ENCODE measurements around the gene SASH1.

The SASH1 gene

DNA sequence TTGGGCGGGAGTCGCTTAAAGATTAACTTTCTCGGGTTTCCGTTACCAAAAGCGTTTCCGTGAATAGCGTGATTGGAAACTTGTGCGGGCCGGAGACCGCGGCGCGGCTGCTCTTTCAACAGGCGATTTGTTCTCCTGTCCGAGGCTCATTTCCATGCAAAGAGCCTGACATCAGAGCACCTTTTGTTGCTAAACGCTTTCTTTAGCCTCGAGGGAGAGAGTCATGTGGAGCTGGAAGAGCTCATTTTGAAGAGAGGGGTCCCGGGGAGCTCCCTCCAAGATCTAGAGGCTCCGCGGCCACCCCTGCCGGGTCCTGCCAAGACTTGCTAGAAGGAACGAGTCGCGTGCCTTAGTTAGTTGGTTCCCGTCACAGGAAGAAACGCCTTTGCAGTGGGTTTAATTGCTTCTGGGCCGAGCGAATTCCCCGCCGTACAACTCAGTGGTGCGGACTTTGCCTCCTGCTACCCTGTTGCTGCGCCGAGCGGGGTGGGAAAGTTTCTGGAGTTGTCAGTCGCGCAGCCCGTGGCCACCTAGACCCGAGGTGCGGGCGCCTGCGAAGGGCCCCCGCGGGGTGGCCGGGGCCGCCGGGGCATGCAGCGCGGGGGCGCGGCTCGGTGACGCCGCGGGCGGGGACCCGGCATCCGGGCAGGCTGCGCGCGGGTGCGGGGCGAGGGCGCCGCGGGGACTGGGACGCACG lies at the start of gene SASH1:
Gene SASH1, plus strand, starts transcription at position 489 of the 697 bp plus-strand sequence. CDS start 230 bp downstream, outside the sequence.
- peak; percentile 66 for DNase-seq

DNA sequence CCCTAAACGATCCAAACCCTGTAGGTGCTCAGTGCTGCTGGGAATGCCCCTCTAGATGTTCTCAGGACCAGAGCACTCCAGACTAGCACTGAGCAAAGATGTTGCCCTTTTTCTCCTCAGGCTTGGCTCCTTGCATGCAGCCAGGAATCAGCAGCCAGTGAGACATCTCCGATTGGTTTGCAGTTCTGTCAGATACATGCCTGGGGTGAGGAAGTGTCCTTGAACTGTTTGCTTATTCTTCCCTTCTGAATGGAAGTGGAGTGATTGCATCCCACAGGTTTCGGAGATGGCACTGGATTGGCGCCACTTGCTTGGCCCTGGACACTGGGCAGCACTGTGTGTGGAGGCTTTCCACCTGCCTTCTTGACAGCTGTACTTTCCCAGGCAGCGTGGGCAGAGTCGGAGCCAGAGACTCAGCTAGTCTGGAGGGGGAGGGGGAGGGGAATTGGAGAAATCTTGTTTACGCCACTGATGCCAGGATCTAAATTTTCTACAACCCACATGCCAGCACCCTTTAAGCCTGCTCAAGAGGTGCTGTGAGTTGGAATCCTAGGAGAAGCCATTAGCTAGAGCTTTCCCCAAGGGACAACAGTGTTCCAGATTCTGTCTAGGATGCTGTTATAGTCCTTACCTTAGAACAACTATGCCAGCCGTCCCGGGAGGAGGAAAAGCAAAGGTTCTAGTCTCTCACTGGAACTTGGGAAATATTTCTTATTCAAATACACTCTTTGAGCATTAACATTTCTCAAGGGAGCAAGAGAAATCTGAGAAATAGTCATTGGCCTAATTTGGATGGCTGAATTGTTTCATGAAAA lies 49.2 kb upstream of the SASH1 start:
- no peak for DNase-seq

DNA sequence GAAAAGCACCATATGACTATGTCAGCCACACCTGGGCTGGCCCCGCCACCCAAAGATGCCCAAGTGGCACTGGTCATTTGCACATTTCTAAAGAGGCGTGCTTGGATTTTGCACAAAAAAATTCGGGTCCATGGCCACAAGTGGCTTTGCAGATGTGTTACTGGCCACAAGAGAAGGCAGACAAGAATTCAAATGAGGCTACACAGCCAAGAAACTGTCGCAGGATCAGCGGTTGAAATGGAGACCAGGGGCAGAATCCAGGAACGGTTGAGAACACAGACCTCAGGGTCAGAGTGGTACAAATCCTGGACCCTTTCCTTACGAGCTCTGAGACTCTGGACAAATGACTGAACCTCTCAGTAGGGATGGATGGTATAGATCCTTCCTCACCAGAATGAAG lies 48.6 kb upstream of the SASH1 start:
- DNase-seq: no peak

DNA sequence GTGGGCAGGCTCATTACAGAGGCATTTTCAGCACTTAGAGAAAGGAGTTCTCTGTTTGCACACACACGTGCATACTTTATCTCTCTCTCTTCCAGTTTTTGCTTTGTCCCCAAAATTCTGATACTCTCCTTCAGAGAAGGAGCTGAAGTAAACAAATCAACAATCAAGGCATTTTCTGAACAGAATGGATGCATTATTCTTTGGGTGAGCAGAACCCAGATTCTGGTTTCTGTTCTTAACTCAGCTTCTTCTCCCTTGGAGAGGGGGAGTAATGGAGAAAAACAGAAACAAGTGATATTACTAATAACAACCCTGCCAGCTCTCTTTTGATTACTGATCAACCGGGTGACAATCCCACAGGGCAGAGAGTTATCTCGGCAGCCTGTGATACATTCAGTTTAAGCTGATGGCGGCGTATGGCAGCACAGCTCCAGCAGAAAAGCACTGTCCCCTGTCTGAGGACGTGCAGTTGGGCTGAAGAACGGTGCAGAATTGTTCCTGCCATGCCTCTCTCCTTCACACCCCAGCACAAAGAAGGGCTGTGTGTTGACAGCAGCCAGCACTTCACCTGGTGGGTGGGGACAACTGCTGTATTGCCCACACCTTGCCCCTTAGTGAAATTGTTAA lies 47.3 kb upstream of the SASH1 start:
- no peak for DNase-seq

DNA sequence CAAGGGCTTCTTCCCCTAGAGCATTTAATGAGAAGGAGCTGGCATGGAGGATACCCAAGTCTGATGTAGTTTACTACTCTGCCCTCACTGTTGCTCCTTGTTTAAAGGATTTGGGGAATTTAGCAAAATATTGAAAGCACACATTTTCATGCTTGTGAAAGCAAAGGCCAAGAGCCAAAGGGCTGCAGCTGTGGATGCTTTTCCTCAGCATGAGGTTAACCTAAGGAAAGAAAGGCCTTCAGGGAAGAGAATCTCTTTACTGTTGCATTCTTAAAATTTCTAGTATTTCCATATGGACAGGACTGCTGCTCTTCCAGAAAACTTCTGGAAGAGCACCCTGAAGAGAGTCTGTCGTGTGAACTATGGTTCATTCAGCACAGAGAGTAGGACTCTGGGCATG lies 45.9 kb upstream of the SASH1 start:
- DNase-seq: no peak

DNA sequence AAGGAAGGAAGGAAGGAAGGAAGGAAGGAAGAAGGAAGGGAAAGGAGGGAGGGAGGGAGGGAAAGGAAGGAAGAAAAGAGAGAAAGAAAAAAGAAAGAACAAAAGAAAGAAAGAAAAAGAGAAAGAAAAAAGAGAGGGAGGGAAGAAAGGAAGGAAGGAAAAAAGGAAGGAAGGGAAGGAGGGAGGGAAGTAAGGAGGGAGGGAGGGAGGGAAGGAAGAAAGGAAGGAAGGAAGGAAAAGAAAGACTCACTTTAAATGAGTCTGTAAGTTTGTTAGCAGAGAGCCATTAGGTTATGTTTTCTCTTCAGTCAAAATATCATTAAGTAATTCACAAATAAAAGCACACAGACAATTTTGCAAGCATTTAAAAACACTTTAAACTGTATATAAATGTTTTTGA lies 44.0 kb upstream of the SASH1 start:
- DNase-seq: no peak

DNA sequence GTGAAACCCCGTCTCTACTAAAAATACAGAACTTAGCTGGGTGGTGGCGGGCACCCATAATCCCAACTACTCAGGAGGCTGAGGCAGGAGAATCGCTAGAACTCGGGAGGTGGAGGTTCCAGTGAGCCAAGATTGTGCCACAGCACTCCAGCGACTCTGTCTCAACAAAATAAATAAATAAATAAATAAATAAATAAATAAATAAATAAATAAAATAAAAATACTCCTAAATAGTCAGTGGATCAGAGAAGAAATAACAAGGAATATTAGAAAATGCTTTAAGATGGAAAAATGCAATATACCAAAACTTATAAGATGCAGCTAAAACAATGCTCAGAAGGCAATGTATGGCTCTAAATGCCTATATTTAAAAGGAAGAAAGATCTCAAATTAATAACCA lies 39.0 kb upstream of the SASH1 start:
- no peak for DNase-seq

DNA sequence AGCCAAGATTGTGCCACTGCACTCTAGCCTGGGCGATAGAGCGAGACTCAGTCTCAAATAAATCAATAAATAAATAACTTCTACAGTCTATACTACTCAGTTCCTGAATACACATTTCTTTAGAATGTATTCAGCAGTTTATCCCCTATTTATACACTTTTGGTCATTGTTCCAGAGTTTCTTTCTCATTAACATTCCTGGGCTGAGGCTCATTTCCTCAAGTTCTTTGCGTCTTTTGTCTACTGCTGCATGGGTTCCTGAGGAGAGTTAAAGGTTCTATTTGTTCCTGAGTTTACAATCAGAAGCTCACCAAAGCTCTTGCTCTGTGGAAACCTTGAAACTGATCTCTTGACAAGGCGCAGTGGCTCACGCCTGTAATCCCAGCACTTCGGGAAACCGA lies 37.7 kb upstream of the SASH1 start:
- no peak for DNase-seq

DNA sequence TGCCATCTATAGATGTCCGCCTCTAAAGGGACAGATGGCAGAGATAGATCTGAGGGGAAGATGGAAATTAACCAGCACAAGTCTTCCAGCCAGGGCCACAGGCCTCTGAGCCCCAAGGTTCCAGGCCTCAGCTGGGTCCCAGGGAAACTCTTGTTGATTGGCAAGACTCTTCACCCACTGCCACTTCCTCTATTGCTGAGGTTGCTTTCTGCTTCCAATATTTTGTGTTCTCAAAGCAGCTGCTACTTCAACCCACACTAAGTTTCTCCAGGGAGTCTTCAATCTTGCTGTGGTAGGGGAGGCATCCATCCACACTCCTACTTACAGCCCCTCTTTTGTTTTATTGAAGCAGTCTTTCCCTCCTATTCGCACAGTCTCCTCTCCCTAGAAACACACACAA lies 36.4 kb upstream of the SASH1 start:
- DNase-seq: no peak

DNA sequence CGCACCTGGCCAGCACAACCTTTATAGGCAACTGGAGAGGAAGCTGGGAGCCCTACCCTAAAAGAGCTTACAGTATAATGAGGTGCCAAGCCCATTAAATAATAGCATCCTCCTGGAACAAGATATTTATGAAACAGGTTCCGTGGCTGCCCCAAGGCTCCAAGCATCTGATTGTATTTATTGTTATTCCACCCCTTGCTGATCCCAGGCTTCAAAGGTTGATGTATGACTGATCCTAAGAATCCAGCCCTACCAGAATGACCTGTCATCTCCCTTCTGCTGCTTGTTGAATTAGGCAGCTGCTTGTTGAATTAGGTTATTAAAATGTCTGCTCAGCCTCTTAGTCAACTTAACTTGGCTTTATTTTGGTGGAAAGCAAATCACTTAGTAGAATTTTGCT lies 35.2 kb upstream of the SASH1 start:
- DNase-seq: no peak

DNA sequence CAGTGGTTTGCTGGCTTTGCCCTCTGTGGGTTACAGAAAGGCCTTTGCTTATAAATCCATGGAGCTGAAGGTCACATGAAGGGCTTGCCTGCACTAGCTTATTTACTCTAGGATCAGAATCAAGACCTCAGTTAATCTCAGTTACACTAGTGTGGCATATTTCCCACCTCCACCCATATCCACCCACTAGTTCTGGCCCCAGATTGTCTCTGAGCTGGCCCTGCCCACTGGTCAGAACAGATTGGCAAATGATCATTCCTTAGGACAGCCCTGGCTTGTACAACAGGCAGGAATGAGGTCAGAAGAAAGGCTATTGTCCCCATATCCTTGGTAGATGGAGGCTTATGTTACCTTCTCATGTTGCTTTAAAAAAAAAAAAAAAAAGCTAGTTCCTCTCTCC lies 33.3 kb upstream of the SASH1 start:
- DNase-seq: no peak

DNA sequence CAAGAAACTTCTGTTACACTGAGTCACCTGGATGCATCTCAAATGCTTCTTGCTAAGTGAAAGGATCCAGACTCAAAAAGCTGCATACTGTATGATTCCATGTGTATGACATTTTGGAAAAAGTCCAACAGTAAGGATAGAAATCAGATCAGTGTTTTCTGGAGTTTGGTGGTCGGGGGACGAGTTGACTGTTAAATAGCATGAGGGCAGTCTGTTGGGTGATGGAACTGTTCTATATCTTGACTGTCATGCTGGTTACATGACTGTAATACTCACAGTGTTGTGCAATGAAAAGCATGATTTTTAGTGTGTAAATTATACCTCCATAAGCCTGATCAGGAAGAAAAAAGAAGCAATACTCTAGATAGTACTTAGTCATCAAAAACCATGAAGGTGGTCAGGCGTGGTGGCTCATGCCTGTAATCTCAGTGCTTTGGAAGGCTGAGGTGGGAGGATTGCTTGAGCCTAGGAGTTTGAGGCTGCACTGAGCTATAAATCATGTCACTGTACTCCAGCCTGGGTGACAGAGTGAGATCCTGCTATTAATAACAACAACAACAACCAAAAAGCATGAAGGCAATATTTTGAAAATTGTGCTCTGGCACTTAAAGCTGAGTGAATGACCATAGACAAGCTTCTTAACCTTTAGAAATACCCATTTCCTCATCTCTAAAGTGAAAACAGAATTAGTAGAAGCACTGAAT lies 30.5 kb upstream of the SASH1 start:
- DNase-seq: no peak

DNA sequence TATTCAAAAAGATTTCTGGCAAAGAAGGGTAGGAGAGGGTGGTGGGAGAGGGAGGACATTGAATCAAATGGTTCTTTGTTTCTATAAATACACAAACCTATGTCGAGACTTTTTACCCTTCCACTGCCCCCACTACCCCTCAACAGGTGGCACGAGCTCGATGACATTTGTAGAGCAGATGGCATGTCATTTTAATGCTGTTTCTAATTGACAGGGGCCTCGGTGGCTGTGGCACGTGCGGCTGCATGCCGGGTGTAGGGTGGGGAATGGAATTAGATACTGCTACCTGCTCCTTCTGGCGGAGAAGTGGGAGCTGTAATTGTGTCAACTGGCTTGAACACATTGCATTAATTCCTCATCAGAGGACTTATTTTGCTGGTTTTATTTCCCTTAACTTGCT lies 29.1 kb upstream of the SASH1 start:
- DNase-seq: no peak

DNA sequence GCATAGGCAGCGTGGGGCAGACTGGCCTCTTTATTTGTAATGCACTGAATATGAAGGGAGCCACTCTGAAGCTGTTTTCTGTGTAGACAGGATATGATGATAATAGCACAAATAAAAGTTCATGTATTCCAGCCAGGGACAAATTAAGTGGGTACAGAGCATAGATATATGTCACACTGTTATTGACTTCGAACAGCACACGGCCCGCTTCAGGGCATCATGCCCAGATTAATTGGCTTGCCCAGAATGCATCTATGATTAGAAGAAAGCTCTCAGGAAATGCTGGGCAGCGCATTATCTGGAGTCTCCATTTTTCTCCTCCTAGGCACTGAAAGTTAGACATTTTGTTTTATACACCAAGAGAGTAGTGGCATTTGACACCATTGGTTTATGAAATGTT lies 26.3 kb upstream of the SASH1 start:
- no peak for DNase-seq

DNA sequence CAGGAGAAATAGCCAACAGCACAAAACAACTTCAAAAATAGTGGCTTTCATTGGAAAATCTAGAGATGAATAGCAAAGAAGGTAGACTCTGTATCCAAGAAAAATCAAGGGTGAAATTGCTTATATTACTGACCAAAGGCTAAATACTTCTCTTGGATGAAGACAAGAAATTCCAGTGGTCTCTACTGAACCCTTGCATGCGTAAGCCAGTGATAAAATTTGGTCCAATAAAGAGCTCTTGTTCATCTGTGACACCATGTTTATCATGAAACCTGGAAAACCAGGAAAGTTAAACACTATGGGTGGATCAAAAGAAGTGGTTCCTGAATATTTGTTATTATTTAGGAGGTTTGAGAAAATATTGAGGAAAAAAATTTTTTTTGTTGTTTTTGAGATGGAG lies 25.6 kb upstream of the SASH1 start:
- DNase-seq: no peak

DNA sequence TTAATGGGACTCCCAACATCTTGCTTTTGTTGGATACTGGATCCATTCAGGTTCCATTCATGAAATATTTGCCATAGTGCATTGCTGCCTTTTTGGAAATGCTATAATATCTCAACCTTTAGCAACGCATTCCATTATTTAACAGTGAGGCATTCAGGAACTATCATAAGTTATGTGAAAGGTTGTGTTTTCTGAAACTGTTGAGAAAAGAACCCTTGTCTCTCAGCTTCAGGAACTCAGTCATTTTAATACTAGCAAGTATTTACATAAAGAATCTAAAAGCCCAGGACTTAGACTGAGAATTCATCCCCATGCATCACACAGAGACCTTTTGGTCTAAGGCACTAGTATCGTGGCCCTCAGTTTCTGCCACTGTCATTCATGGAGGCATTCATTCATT lies 24.9 kb upstream of the SASH1 start:
- no peak for DNase-seq

DNA sequence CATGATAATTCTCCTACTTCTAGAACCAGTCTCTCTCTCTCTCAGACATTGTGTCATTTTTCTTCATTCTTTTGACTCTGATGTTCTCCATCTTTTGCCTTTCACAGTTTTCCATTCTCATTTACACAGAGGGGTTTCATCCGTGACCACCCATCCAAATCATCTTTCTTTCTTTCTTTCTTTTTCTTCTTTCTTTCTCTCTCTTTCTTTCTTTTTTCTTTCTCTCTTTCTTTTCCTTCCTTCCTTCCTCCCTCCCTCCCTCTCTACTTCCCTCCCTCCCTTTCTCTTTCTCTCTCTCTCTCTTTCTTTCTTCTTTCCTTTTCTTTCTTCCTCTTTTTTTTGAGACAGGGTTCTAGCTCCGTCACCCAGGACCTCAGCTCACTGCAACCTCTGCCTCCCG lies 19.9 kb upstream of the SASH1 start:
- DNase-seq: no peak

DNA sequence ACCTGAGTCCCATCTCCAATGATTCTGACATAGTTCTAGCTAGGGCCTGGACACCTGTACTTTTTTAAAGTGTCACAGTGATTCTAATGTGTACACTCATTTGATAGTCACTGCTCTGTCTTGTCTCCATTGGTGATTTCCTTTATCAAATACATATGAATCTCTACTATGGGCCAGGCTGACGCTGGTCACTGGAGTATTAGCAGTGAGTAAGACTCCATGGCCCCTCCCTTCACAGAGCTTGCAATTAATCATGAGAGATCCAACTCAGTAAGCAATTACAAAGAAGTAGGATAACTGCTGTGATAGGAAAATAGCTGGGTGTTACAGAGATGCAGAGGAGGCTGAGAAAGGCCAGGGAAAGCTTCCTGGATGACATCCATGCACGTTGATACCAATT lies 19.3 kb upstream of the SASH1 start:
- DNase-seq: no peak

DNA sequence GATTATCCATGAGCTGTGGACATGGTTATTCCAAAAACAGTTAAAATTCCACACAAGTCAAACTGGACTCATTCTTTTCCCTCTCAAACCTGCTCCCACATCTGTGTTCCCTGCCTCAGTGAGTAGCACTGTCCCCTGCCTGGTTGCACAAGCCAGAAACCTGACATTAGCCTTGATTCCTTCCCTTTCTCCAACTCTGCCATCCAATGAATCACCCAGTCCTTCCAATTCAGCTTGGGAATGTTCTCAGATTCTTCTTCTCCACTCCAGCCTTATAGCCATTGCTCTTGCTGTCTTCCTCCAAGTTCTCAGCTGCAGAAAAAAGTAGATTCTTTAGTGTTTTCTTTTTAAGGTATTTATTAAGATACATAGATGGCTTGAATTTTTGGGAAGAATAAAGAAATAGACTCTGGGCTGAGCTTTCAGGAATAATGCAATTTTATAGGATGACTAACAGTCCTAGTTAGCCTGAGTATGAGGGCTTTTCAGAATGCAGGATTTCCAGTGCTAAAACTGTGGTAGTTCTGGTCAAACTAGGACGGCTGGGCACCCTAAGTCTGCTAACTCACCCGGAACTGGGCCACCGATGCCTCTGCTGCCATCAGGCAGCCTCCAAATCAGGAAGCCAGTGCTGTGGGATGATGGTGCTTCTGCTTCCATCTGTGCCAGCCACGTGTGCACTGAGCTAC lies 18.2 kb upstream of the SASH1 start:
- no peak for DNase-seq

DNA sequence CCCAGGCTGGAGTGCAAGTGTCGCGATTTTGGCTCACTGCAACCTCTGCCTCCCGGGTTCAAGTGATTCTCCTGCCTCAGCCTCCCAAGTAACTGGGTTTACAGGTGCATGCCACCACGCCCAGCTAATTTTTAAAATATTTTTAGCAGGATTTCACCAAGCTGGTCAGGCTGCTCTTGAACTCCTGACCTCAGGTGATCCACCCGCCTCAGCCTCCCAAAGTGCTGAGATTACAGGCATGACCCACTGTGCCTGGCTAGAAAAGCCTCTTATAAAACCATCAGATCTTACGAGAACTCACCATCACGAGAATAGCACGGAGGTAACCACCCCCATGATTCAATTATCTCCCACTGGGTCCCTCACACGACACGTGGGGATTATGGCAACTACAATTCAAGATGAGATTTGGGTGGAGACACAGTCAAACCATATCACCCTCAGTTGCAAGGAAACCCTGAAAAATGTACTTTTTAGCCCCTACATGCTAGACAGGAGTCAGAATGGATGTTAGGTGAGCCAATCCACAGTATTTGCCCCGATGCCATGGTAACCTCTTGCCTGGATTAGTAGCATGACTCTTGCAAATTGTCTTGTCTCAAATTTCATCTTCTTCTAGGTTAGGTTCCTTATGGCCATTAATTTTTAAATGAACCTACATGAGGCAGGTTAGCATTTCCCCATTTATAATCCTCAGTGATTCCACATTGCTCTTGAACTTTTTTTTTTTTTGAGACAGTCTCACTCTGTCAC lies 17.1 kb upstream of the SASH1 start:
- DNase-seq: no peak

DNA sequence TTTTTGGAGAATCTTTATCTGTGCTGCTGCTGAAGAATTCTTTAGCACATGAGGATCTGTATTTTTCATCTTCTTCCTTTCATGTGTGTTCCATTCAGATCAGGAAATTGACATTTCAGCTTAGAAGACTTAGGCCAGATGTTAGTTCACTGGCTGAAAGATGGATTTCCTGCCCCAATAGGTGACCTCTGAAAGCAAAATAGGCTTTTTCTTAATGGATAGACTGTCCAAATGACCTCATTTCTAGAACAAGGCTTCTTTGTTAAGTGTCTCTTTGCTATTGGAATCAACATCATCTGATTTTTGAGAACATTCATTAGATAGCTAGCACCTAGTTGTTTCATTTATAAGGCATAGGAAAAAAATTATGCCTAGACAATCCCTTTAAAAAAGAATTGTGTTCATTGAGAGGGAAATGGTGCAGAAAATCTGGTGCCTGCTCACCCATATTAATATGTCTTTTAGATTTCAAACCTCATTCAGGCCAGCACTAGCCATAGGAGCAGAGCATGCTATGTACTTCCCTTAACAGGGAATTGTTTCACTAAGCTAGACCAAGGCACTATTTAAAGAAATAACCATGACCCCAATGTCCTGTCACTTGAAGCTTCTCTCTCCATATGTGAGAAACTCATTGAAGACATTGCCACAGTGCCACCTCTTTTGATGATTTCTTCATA lies 13.6 kb upstream of the SASH1 start:
- DNase-seq: no peak
